Right renal cortex interstitium (tissue), 3 donors: ENCODE results near the gene PPP1CC. TPM values are rescaled to one million over a fixed set of nuclear protein-coding genes. Genes with fewer than 3 reads are reported as not detected.
"Not testable (repeated sequence)": the region's sequence is repeated elsewhere in the genome, so short reads cannot be mapped to it uniquely, and the experiment has no call there.

ENCODE experiments used
- DNase-seq, 3 donors: peaks; one replicate each; pipeline ENCODE4 v3.0.0-alpha.2; 2013; ENCODE audit warnings: low read depth in 3 of 3, low spot score in 2 of 3
- polyA plus RNA-seq, 3 donors: library from polyadenylated mRNA; unstranded; fragments of 120-200 nt; gene quantifications; one replicate each; pipeline ENCODE4 v1.2.1, GENCODE V29; 2013; ENCODE audit not compliant: insufficient read length in 3 of 3

PPP1CC gene
- polyA plus RNA-seq, 3 donors: 182 to 206 (median 192) TPM

DNA sequence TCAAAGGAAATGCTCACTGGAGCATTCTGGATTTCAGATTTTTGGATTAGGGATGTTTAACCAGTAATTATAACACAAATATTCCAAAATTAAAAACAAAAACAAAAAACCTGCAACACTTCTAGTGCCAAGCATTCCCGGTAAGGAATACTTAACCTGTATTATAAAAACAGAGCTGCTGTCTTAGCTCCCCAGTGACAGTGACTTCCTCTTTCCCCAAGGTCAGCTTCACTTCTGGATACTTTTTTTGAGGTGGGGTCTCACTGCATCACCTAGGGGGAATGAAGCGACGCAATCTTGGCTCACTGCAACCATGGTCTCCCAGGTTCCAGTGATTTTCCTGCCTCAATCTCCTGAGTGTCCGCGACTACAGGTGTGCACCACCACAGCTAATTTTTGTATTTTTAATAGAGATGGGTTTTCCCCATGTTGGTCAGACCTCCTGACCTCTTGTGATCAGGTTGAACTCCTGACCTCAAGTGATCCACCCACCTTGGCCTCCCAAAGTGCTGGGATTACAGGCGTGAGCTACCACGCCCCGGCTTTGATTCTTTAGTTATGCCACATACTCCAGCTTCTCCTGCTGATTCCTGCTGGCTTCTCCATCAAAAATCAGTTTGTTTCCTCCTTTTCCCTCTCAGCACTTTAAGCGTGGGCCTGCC is 15.9 kb downstream of the PPP1CC start:
- no peak for DNase-seq

DNA sequence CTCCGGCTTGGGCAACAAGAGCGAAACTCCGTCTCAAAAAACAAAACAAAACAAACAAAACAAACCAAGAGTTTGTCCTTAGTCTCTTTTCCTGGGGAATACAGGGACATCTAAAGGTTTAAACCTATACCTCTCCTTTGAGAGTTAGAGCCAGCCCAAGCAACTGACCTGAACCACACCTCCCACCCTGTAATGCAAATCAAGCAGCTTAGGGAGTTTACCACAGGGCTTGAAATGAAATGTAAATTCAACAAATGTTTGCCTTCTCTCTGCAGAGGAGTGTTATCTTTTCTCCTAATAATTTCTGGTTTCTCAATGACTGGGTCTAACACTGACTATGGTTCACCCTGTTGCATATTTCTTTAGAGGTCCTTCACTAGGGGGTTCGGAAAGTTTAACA is 16.7 kb downstream of the PPP1CC start:
- no peak for DNase-seq

DNA sequence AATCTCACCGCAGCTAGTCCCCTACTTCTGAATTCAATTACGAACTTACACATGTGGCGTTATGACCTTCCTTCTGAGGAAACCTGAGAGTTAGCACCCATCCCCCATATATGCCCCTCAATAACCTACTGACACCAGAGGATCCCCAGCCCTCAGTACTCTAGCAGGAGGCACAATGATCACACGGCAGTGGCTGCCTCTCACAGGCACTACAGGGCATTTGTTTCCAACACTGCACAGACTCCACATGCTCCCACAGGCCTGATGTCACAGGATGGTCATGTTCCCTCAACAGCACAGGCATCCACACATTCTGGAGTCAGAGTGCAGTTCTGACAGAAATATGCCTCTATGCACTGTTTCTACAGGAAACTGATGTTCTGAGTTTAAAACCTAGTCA is 17.4 kb downstream of the PPP1CC start:
- DNase-seq: no peak

DNA sequence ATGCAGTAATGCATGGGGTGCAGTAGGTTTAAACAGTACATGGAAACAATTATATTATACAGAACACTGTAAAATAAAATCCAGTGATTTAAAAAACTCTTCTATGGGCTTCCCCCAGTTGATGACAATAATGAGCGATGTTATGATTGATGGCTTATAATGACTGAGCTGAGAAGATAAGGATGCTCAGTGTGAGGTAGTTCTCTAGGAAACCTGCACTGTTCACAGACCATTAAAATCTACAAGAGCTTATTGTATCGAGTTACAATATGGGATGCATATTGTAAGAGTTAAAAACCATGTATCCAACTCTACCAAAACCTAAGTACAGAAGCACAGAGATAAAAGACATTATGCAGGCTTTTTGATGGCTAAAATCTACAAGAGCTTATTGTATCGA is 19.8 kb downstream of the PPP1CC start:
- not testable (repeated sequence) for DNase-seq

DNA sequence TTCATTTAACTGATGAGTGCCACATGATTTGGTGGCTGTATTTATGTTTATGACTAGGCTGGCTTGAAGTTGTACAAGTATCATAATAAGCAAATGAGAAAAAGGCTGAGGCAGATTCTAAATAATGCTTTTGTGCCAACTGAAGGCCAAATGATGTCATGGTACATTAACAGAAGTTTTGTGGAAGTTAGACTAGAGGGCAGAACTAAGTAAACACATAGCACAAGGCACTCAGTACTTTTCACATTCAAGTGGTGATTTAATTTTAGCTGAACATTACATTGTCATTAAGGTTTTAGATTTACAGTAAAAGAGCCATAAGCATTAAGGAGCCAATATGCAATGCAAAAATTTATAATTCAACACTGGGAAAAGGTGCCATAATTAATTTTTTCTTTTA is 21.1 kb downstream of the PPP1CC start:
- DNase-seq: no peak

DNA sequence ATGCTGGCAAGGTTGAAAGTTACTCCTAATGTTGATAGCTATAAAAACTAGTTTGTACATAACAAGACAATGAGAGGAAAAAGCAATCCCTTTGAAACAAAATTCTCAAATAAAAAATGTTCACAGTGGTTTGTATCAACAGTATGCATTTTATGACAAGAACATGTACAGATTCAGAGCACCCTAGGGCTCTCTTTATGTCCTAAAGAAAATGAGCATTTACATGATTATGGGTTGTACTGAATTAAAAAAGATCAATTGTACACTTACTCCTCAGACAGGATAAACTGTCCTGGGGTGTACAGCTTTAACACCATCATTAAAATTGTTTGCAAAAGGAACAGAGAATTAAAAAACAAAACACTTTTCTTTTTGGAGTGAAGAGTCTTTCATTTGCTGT is 22.2 kb downstream of the PPP1CC start:
- no peak for DNase-seq

DNA sequence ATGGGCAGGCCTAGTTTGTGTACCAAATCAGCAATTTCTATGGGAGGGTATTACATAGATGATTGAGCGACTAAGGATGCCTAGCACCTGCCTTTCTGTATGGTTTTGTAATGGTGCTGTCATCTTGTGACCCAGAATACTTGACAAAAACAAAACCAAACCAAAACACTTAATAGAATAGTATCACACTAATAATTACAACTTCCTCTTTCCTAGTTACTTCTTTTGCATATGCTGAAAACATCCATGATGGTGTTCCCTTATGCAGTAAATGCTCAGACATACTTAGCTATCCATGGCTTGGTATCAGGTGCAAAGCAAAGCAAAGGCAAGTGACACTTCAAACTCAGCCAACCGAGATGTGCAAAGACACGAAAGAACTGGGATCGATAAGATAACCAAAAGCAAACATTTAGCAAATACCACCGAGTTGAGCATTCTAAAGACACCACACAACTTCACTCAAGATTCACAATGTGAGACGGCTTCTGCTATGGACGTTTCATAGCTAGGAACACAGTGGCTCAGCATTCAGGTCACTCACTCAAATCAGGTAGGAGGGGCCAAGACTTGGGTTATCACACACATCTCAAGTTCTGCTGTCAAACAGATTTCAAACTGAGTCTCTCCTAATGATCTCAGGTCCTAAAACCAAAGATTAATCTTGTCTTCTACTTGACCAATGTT is 24.3 kb downstream of the PPP1CC start:
- no peak for DNase-seq

DNA sequence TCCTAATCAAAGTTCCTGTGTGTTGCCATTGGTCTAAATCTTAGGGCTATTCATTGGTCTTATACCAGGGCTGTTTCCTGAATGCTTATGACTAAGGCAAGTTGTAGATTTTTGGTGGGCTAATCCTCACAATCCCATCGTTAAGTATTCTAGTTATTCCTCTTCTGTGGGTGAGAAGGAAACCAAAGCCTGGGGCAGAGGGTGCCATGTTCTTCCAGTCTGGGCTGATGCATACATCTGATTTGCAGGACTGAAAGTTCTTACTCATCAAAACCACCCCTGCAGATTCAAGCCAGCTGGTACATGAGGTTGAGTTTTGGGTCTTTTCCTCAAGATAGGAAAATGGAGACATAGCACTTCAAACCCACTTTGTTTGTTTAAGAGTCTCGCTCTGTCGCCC is 25.7 kb downstream of the PPP1CC start:
- no peak for DNase-seq

DNA sequence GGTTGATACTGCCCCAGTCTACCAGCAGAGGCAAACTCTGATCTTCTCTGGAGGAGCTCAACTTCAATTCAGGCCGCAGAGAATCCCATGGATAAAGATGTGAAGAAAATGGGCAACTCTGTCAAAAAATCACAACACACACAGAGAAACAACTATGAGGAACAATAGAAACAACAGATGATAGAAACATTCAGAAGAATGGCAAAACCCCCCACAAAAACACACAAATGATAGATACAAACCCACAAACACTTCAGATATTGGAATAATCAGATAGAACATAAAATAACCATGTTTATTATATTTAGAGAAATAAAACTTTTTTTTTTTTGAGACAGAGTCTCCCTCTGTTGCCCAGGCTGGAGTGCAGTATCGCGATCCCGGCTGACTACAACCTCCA is 33.8 kb downstream of the PPP1CC start:
- DNase-seq: no peak

DNA sequence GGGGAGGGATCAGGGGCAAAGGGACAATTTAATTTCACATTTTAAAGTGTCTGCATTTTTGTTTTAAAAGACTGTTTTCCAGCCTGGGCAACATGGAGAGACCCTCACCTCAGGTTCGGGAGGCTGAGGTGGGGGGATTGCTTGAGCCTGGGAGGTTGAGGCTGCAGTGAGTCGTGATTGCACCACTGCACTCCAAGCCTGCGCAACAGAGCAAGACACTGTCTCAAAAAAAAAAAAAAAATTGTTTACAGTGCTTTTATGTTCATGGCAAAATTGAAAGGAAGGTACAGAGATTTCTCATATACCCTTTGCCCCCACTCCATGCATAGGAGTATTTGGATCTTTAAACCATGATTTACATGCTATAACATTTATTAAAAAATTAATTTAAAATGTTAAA is 37.4 kb downstream of the PPP1CC start:
- no peak for DNase-seq

DNA sequence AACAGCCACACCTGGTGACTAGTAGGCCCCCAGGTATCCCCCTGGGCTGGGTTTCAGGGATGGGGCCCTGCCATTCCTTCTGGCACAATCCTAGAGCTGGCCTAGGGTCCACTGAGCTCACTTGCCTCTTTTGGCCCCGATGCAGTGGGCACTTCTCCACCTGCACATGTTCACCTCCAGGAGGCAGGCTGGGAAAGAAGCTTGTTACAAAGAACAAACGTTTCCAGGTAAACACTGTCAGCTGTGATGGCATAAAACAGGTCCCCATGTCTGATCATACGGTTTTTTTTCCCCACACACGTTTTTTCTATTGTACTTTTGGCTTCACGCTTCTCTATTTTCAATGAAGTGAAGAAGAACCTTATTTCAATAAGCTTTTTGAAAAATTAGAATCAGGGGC is 37.9 kb downstream of the PPP1CC start:
- DNase-seq: no peak

DNA sequence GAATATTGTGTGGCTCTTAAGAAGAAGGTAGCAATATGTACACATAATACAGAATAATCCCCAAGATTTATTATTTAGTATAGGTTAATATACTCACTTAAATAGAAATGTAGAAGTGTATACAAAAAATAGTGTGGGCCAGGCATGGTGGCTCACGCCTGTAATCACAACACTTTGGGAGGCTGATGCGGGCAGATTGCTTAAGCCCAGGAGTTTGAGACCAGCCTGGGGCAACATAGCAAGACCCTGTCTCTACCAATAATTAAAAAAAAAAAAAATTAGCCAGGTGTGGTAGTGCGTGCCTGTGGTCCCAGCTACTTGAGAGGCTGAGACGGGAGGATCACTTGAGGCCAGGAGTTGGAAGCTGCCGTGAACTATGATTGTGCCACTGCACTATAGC is 38.5 kb downstream of the PPP1CC start:
- no peak for DNase-seq

DNA sequence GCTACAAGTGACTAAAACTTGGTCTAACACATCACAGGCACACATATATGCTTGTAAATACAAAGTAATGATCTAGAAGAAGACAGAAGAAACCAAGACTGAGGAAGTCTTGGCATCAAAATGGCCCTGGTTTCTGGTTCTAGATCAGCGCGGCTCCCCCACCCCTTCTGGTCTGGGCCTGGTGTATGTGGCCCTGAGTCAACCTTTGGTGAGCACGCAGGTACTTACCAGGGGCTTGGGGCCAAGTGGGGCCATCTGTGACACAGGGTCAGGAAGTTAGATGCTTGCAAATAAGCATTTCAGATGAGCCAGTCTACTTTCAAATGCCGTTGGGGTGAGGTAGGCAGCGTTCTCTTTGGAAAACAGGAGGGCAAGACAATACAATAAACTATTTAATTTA is 40.6 kb downstream of the PPP1CC start:
- no peak for DNase-seq

DNA sequence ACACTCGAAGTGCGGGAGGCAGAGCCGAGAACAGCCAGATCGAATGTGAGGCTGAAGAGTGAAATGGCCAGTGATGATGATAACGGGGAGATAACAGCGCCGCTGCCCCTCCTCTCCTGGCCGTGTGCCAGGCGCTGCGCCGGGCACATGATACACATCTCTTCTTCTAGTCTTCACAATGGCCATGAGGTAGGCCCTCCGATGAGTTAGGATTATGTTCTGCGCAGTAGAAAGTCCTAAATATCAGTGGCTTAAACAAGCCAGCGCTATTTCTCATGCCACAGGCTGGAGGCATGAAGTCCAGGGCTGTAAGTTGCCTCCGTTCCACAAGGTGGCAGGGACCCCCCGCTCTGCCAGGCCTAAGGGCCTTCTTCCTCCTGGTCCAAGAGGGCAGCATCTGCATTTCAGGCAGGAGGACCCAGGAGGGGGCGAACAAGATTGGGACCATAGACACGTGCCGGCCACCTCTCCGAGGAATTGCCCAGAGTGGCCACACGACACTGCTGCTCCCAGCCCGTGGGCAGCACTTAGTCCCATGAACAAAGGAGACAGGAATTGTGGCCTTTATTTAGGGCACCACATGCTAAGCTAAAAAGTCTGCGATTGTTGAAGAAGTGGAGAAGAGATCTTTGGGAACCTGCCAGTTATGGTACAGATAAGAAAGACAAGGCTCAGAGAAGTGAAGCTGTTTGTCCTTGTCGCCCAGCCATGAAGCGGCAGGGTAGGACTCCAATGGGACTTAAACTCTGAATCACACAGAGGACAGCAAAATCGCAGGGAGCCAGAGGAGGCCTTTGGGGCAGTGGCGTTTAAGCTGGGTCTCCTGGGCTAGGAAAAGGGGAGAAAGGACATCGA is 42.9 kb downstream of the PPP1CC start:
- DNase-seq: no peak

DNA sequence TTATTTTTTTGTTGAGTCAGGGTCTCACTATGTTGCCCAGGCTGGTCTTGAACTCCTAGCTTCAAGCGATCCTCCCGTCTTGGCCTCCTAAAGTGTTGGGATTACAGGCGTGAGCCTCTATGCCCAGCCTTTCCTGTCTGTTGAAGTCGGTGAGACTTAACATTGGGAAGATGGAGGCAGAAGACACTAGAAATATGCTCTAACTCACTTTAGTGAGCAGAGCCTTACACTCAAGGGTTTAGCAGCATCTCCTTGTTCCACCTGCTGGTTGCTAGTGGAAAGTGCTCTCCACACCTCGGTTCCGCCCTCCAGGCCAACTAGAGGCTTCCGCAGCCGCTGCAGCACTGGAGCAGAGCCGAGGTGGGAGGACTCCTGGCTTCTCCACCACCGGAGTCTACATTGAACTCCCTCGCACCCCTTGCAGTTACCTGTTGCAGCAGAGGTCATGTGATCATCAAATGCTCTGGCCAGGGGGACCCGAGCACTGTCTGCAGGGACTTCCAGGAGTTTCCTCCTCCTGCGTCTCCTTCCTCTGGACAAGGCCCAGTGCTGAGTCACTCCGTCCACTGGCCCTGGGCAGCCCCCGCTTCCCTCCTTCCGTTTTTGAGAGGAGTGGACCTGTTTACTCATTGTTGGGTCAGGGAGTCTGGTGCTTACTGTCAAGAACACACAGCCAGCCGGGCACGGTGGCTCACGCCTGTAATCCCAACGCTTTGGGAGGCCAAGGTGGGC is 44.4 kb downstream of the PPP1CC start:
- peak in 2 of 3 donors; percentile 21 to 29 for DNase-seq

DNA sequence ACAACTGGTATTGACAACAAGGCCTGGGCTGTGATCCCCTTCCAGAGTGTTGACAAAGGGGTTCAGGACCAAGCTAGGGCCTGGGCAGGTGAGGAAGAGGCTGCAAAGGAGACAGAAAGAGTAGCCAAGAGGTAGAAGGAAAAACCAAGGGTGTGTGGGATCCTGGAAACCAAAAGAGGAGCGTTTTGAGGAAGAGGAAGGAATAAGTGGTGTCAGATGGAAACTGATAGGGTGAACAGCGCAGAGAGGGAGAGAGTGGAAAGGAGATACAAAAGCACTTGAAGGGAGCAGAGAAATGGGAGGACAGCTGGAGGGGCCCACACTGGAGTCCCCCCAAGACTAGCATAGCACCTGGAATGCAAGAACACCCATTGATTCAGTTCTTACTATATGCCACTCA is 45.5 kb downstream of the PPP1CC start:
- DNase-seq: no peak

DNA sequence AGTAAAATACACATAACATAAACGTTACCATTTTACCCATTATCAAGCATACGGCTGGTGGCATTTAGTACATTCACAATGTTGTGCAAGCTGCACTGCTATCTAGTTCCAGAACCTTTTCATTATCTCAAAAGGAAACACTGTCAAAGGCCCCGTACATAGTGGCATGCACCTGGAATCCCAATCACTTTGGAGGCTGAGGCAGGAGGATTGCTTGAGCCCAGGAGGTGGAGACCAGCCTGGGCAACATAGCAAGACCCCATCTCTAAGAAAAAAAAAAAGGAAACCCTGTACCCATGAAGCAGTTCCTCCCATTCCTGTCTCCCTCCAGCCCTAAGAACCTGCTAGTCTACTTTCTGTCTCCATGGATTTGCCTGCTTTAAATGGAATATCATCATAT is 46.4 kb downstream of the PPP1CC start:
- no peak for DNase-seq

DNA sequence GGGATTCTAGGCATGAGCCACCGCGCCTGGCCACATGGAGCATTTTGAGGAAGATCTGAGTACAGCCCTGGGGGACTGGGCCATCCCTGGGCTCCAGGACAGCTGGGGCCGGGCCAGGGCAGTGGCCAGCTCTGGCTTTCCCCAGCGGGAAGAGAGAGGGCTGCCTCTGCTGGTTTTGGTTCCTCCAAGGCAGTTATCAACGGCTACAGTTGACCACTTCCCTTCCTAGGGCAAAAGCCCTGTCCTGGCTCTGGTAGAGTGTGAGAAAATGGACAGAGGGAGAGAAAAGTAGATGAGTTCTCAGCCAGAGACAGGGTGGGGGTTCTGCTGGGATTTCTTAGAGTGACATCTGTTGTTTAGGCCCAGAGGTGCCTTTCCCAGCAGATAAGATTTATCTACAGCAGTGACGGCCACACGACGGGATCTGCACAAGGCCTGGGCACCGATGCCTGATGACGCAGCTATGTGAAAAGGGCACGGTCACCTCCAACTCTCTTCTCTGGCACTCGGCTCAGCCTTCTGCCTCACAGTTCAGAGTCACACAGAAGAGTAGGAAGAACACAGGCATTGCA is 48.3 kb downstream of the PPP1CC start:
- no peak for DNase-seq

DNA sequence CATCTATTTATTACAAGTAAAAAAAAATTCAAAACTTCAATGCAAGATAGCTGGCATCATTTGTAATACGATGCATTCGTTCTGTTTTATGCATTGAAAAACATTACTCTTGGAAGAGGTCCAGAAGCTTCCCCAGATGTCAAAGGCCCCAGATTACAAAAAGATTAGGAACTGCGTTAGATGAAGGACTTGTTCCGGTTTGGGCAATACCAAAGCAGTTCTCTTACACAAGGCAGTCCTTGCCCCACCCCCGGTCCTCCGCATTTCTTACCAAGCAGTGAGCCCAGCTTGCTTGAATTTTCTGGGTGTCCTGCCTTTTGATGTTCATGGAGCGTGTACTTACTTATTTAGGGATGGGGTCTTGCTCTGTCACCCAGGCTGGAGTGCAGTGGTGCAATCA is 49.0 kb downstream of the PPP1CC start:
- no peak for DNase-seq

DNA sequence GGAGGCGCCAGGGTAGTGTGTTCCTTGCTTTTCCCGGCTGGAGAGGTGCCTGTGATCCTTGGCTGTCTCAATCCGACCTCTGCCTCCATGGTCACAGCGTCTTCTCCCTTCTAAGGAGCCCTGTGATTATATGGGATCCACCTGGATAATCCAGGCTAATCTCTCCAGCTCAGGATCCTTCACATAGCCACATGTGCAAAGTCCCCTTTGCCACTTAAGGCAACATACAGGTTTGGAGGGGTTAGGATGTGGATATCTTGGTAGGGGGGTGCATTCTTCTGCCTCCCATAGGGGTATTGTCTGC is 52.6 kb downstream of the PPP1CC start:
- DNase-seq: no peak
